WERI-Rb-1 (cell line): Measurements from ENCODE around the gene S100PBP.

Source experiments
- DNase-seq: peaks from one replicate; pipeline ENCODE4 v3.0.0-alpha.2; 2020
- H3K27ac ChIP-seq: fragments of 250-450 bp; sonication (Bioruptor Pico); 2 replicates; pipeline ENCODE4 v1.5.1; 2020; ENCODE audit warnings: mild to moderate bottlenecking, moderate library complexity
- H3K27me3 ChIP-seq: fragments of 250-450 bp; sonication (Bioruptor Pico); 2 replicates; pipeline ENCODE4 v1.5.1; 2021; ENCODE audit warnings: mild to moderate bottlenecking, low read depth, moderate library complexity; ENCODE audit not compliant: insufficient read depth, severe bottlenecking
- H3K36me3 ChIP-seq: fragments of 250-450 bp; sonication (Bioruptor Pico); 2 replicates; pipeline ENCODE4 v1.5.1; 2020; ENCODE audit warnings: mild to moderate bottlenecking, moderate library complexity
- H3K4me3 ChIP-seq: 2 replicates; pipeline ENCODE4 v1.5.1; 2011; ENCODE audit warnings: low read depth, mild to moderate bottlenecking, control low read depth, low read length
- H3K9me3 ChIP-seq: fragments of 250-450 bp; sonication (Bioruptor Pico); 2 replicates; pipeline ENCODE4 v1.5.1; 2021; ENCODE audit warnings: mild to moderate bottlenecking, moderate library complexity; ENCODE audit not compliant: severe bottlenecking
- TF ChIP-seq, protein P1 (sequence below): IDR thresholded peaks from 2 replicates; pipeline ENCODE4 v1.5.1; 2011; ENCODE audit warnings: low read depth, mild to moderate bottlenecking, control low read depth, inconsistent platforms, low read length

Gene S100PBP

DNA sequence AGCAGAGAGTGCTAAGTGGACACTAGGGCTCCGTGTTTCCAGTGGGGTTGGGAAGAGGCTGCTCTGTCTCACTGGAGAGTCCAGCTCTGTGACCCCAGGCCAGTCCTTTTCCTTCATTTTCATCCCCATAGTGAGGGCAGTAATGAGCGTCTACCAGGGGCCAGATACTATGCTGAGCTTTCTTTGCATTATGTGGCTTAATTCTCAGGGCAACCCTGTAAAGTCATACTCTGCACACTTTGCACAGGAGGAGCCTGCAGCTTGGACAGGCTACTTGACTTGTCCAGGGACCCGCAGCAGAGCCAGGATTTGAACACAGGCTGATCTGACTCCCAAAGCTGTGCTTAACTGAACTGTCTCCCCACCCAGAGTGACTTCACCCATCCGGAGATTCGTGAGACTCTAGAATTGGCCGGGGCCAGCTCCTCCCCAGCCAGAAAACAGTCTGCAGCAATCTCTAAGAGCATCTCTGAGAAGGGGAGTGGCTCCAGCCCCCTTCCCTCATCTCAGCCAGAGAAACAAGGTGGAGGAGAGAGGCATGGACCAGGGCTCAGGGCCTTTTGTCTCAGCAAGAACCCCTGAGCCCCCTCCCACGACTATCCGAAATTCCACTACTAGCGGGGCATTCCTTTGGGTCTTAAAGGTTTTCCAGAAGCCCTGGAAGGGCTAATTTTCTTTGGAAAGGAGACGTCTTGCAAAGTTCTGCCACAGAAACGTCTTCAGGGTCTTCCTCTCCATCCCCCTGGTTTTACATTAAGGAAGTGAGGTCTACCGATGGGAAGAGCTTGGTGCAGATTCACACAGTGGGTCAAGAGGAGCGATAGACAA, 54.1 kb downstream of the S100PBP start:
- peak overlapping the region; percentile 52 for H3K4me3 ChIP-seq
- peak overlapping the region; percentile 63 for H3K27ac ChIP-seq
- no peaks in the 10 kb centered on the region for H3K9me3 ChIP-seq
- H3K36me3 ChIP-seq: peaks cover 14% of the 10 kb centered on the region
- H3K27me3 ChIP-seq: no peaks in the 10 kb centered on the region
- peak; percentile 42 for DNase-seq
- TF ChIP-seq, protein P1, sequence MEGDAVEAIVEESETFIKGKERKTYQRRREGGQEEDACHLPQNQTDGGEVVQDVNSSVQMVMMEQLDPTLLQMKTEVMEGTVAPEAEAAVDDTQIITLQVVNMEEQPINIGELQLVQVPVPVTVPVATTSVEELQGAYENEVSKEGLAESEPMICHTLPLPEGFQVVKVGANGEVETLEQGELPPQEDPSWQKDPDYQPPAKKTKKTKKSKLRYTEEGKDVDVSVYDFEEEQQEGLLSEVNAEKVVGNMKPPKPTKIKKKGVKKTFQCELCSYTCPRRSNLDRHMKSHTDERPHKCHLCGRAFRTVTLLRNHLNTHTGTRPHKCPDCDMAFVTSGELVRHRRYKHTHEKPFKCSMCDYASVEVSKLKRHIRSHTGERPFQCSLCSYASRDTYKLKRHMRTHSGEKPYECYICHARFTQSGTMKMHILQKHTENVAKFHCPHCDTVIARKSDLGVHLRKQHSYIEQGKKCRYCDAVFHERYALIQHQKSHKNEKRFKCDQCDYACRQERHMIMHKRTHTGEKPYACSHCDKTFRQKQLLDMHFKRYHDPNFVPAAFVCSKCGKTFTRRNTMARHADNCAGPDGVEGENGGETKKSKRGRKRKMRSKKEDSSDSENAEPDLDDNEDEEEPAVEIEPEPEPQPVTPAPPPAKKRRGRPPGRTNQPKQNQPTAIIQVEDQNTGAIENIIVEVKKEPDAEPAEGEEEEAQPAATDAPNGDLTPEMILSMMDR: no peak

DNA sequence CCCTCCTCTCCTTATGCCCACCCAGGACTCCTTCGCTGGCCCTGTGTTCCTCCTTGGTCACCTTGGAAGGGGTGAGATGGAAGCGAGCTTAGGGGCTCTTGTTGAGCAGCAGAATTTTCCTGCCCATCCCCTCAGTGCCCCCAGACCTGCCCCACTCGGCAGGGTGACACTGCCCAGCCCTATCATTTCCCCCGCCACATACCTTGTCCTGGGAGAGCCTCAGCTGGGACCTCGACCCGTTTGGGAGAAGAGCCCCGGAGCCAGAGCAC, 54.7 kb downstream of the S100PBP start:
- H3K36me3 ChIP-seq: peaks cover 11% of the 10 kb centered on the region
- peak overlapping the region; percentile 52 for H3K4me3 ChIP-seq
- no peak for DNase-seq
- H3K27ac ChIP-seq: peak overlapping the region; percentile 63
- no peaks in the 10 kb centered on the region for H3K27me3 ChIP-seq
- no peaks in the 10 kb centered on the region for H3K9me3 ChIP-seq
- TF ChIP-seq, protein P1: no peak

DNA sequence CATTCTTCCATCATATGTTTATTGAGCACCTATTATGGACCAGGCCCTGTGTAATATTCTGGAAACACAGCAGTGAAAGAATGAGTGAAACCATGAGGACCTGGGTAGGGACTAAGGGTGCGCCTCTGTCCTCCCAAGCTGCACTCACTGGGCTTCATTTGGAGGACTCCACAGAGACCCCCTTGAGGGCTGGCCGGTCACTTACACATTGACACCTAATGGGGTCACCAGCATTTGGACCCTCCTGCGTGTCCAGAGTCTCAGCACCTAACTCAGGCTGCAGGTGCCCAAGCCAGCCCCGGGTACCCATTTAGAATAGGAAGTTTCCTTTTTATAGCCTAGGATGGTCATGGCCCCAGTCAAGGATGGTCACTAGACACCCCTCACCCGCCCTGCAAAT, 56.0 kb downstream of the S100PBP start:
- no peak overlapping the region; the same call in 1 of the 2 replicates for H3K27ac ChIP-seq
- H3K27me3 ChIP-seq: no peaks in the 10 kb centered on the region
- no peaks in the 10 kb centered on the region for H3K36me3 ChIP-seq
- DNase-seq: no peak
- TF ChIP-seq, protein P1: no peak
- no peak overlapping the region for H3K4me3 ChIP-seq
- no peaks in the 10 kb centered on the region for H3K9me3 ChIP-seq

DNA sequence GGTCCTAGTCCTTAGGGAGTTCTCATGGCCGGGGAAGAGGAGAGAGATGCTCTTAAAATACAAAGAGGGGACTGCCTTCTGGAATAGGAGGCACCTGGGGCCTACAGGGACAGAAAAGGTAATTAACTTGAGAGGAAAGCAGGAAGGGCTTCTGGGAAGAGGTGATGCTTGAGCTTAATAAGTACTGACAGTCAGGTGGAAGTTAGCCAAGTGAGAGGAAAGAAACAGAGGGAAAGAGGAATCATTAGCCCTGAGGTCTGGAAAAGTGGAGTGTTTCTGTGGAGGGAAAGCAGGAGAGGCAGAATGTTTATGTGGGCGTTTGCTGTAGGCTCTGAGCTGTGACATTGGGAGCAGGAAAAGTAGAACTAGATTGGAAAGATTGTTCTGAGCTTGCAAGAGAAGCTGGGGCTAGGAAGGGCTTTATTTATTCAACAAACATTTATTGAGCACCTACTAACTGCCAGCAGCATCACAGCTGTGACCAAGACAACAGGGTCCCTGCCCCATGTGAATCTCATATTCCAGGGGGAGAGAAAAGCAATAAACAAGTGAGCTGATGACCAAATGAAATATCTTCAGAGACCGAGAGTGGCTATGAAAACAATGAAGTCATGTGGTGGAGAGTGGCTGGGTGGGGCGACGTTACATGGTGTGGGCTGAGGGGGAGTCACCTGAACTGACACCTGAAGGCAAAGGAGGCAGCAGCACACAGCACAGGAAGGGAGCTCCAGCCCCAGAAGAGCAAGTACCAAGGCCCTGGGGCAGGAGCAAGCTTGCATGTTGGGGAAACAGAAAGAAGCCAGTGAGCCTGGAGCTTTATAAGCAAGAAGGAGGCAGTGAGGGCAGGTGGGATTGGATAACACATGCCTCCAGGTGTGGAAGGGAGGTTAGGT, 57.7 kb downstream of the S100PBP start:
- TF ChIP-seq, protein P1: no peak
- Histone ChIP-seq H3K4me3 (no peak overlapping the region), H3K9me3 (no peaks in the 10 kb centered on the region), H3K27me3 (no peaks in the 10 kb centered on the region), H3K36me3 (no peaks in the 10 kb centered on the region), H3K27ac (0 out of 2 replicates have a peak overlapping the region, but pooled peaks have one; percentile 10)
- DNase-seq: no peak

DNA sequence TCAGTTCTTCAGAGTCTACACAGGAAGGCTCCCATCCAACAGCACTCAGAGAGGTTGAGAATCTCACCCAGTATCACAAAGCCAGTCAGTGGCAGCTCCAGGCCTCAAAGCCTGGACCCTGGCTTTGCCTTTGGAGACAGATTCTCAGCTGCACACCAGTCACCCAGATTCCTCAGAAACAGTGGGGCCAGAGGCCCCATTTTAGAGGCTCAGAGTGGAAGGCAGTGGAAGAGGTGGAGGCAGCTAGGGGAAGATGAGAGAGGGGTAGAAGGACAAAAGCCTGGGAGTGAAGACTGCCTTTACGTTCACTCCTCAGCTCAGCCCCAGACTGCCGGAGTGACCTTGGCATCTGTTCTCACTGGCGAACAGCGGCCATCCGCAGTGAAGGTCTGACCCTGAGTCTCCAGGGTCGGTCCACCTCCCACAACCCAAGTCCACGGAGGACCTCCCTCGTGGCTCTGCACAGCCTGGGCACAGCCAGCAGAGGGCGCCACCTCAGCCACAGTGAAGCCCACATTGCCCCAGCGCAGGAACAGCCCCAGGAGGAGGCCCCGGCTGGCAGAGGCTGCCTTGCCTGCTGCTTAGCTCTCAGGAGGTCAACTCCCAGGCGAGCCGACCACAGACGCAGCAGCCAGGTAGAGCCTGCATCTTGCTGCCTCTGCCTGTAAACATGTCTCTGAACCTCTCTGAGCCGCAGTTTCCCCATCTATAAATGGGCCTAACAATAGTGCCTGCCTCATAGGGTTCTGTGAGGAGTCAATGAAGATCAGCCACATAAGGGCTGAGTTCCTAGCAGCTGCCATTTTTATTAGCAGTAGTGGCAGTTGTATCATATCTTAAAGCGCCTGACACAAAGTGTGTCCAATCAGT, 59.1 kb downstream of the S100PBP start:
- Histone ChIP-seq H3K9me3 (no peaks in the 10 kb centered on the region), H3K4me3 (no peak overlapping the region), H3K27me3 (no peaks in the 10 kb centered on the region), H3K36me3 (no peaks in the 10 kb centered on the region), H3K27ac (peak overlapping the region; percentile 52)
- TF ChIP-seq, protein P1: peak; percentile 97
- DNase-seq: peak; percentile 79
